ENCODE results near the gene SETD7. TPM values are rescaled to one million over a fixed set of nuclear protein-coding genes. Genes with fewer than 3 reads are reported as not detected.

SETD7 gene
- total RNA-seq, 1 experiment from 2014 or later: 32.2 TPM

- Histone ChIP-seq H3K4me3 (ENCODE audit: low read depth, low read length) (no peak overlapping the region), H3K4me1 (peaks cover 3% of the 10 kb centered on the region; the same call in 1 of the 2 replicates), H3K27me3 (replicated peaks; ENCODE audit: control insufficient read depth, insufficient read depth, low read length) (no peaks in the 10 kb centered on the region), H3K36me3 (ENCODE audit: control insufficient read depth, insufficient read depth, low read length) (no peaks in the 10 kb centered on the region), H3K9me3 (no peaks in the 10 kb centered on the region)
- no peak for TF ChIP-seq CTCF (IDR thresholded peaks at IDR 0.05; ENCODE audit: insufficient read depth in 1 of 2, low read depth in 1 of 2, low read length in 1 of 2, severe bottlenecking in 1 of 2, unreplicated experiment in 1 of 2)
- no peak overlapping the region for H3K4me3 Mint-ChIP-seq (ENCODE audit: unreplicated experiment)
- POLR2A ChIA-PET: no interaction called here
- CTCF ChIA-PET: no interaction called here
- H3K4me1 Mint-ChIP-seq (ENCODE audit: low read depth, unreplicated experiment): peaks cover 12% of the 10 kb centered on the region
- no peaks in the 10 kb centered on the region for H3K27me3 Mint-ChIP-seq (ENCODE audit: insufficient read depth, unreplicated experiment)
- intact Hi-C loops (cut with micrococcal nuclease; ENCODE audit: unreplicated experiment): no loop called here
- no TSS peak for BruUV-seq (replicated peaks)
- no peak overlapping the region for H3K27ac Mint-ChIP-seq (ENCODE audit: unreplicated experiment)
- no peaks in the 10 kb centered on the region for H3K9me3 Mint-ChIP-seq (ENCODE audit: unreplicated experiment)
- peaks cover 7% of the 10 kb centered on the region for H3K36me3 Mint-ChIP-seq (ENCODE audit: insufficient read depth, unreplicated experiment)
- DNase-seq: no peak
Observed at GRCh38 chr4:139550724-139551429, 5.1 kb downstream of the SETD7 start.

DNA sequence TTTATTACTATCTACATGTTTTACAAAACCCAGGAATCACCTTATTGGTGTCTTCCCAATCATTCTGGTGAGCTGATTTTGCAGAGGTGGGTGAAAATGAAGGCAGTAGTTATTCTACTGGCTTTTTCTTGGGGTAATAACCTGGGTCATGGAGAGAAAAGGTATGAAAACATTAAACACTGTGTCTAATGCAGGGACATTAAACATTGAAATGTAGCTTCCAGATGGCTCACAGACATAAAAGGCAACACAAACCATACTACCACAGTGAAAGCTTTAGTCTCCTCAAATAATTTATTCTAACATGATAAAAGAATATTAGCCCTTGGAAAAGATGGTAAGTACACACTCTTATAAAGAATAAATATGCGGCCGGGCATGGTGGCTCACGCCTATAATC is 8.0 kb downstream of the SETD7 start:
- no peaks in the 10 kb centered on the region for H3K27me3 ChIP-seq (replicated peaks; ENCODE audit: control insufficient read depth, insufficient read depth, low read length)
- intact Hi-C loops (cut with micrococcal nuclease; ENCODE audit: unreplicated experiment): no loop called here
- ChIA-PET CTCF (no interaction called here), POLR2A (no interaction called here)
- no peak for TF ChIP-seq CTCF (IDR thresholded peaks at IDR 0.05; ENCODE audit: insufficient read depth in 1 of 2, low read depth in 1 of 2, low read length in 1 of 2, severe bottlenecking in 1 of 2, unreplicated experiment in 1 of 2)
- peaks cover 8% of the 10 kb centered on the region for H3K4me1 Mint-ChIP-seq (ENCODE audit: low read depth, unreplicated experiment)
- no peaks in the 10 kb centered on the region for H3K9me3 ChIP-seq
- no peak overlapping the region for H3K4me3 ChIP-seq (ENCODE audit: low read depth, low read length)
- no peaks in the 10 kb centered on the region for H3K36me3 ChIP-seq (ENCODE audit: control insufficient read depth, insufficient read depth, low read length)
- H3K9me3 Mint-ChIP-seq (ENCODE audit: unreplicated experiment): no peaks in the 10 kb centered on the region
- no peaks in the 10 kb centered on the region; the same call in 1 of the 2 replicates for H3K4me1 ChIP-seq
- DNase-seq: no peak
- BruUV-seq (replicated peaks): no TSS peak
- peaks cover 6% of the 10 kb centered on the region for H3K36me3 Mint-ChIP-seq (ENCODE audit: insufficient read depth, unreplicated experiment)
- no peaks in the 10 kb centered on the region for H3K27me3 Mint-ChIP-seq (ENCODE audit: insufficient read depth, unreplicated experiment)
- no peak overlapping the region for H3K4me3 Mint-ChIP-seq (ENCODE audit: unreplicated experiment)
- no peak overlapping the region for H3K27ac Mint-ChIP-seq (ENCODE audit: unreplicated experiment)

GRCh38 chr4:139540632-139541031 is 15.4 kb downstream of the SETD7 start:
- Mint-ChIP-seq H3K4me3 (ENCODE audit: unreplicated experiment) (no peak overlapping the region), H3K36me3 (ENCODE audit: insufficient read depth, unreplicated experiment) (peaks cover 20% of the 10 kb centered on the region), H3K9me3 (ENCODE audit: unreplicated experiment) (no peaks in the 10 kb centered on the region), H3K27ac (ENCODE audit: unreplicated experiment) (no peak overlapping the region), H3K4me1 (ENCODE audit: low read depth, unreplicated experiment) (no peaks in the 10 kb centered on the region), H3K27me3 (ENCODE audit: insufficient read depth, unreplicated experiment) (no peaks in the 10 kb centered on the region)
- no peaks in the 10 kb centered on the region for H3K9me3 ChIP-seq
- ChIA-PET POLR2A (interaction anchor here (0.6 kb wide), 1 partner anchor 111 kb away, joined by 3 read pairs; no protein-coding TSS in a partner anchor), CTCF (no interaction called here)
- H3K27me3 ChIP-seq (replicated peaks; ENCODE audit: control insufficient read depth, insufficient read depth, low read length): no peaks in the 10 kb centered on the region
- no peaks in the 10 kb centered on the region for H3K36me3 ChIP-seq (ENCODE audit: control insufficient read depth, insufficient read depth, low read length)
- DNase-seq: no peak
- TF ChIP-seq CTCF (IDR thresholded peaks at IDR 0.05; ENCODE audit: insufficient read depth in 1 of 2, low read depth in 1 of 2, low read length in 1 of 2, severe bottlenecking in 1 of 2, unreplicated experiment in 1 of 2): no peak
- no TSS peak for BruUV-seq (replicated peaks)
- intact Hi-C loops (cut with micrococcal nuclease; ENCODE audit: unreplicated experiment): no loop called here
- no peaks in the 10 kb centered on the region for H3K4me1 ChIP-seq
- no peak overlapping the region for H3K4me3 ChIP-seq (ENCODE audit: low read depth, low read length)
